Measurements from ENCODE around the gene GOLGA8N.

DNA sequence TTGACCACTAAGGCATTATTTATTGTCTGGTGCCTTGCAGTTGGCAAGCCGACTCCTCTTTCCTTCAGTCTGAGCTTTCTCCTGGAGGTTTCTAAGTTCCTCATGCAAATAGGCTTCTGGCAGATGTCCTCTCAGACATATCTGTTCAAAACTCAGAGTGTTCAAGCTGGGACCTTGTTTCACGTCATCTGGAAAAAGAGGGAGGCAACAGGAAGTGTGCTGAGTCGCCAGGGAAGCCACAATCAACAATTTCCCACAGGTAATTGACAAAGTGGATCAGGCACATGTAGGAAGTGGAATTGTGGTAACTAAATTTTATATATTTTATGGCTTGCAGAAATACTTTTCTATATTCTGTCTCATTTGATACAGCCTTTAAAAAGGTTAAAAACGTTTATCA, 62.8 kb downstream of the GOLGA8N start:
- TF ChIP-seq CTCF (IDR thresholded peaks at IDR 0.05): no peak
- TF ChIP-seq ZFX (IDR thresholded peaks at IDR 0.05; ENCODE audit: borderline replicate concordance): no peak

Data from 22Rv1 (cell line).